Activated T-helper 17 cell treated with anti-CD3 and anti-CD28 coated beads, Interleukin-2, amount 50 U/mL, for 72 hours (primary cell): ENCODE results near the gene AHRR. TPM values are rescaled to one million over a fixed set of nuclear protein-coding genes. Genes with fewer than 3 reads are reported as not detected.
A peak's percentile ranks its signal among the peaks of the same experiment; 100 is the strongest.

Experiments used
- ATAC-seq: fragments of 150-1000 bp; cut with Tn5 transposase; replicated peaks from 2 replicates; pipeline ENCODE4 v1.10.0; 2021; ENCODE audit warnings: mild to moderate bottlenecking, moderate library complexity
- H3K27ac Mint-ChIP-seq: one replicate; pipeline ENCODE4 v1.8.0; 2022; ENCODE audit warnings: mixed read lengths
- H3K27me3 Mint-ChIP-seq: one replicate; pipeline ENCODE4 v1.8.0; 2022; ENCODE audit warnings: mixed read lengths
- H3K36me3 Mint-ChIP-seq: one replicate; pipeline ENCODE4 v1.8.0; 2022; ENCODE audit warnings: low read depth, mild to moderate bottlenecking, mixed read lengths
- H3K4me1 Mint-ChIP-seq: one replicate; pipeline ENCODE4 v1.8.0; 2022; ENCODE audit warnings: mixed read lengths
- H3K4me3 Mint-ChIP-seq: one replicate; pipeline ENCODE4 v1.8.0; 2022; ENCODE audit warnings: mild to moderate bottlenecking, mixed read lengths
- H3K9me3 Mint-ChIP-seq: one replicate; pipeline ENCODE4 v1.8.0; 2022; ENCODE audit warnings: mixed read lengths
- total RNA-seq, 2 donors: library from RNA; stranded (reverse); gene quantifications; one replicate each; pipeline ENCODE4 v1.2.3, GENCODE V29; 2022

Gene AHRR
- total RNA-seq, 2 donors from 2014 or later = 49.5 to 78.1 TPM

GRCh38 chr5:443239-444151 lies 122.0 kb downstream of the AHRR start:
- H3K27ac Mint-ChIP-seq = peak overlapping the region; percentile 93
- peak overlapping the region; percentile 91 for H3K4me3 Mint-ChIP-seq
- H3K4me1 Mint-ChIP-seq = peaks cover 26% of the 10 kb centered on the region
- H3K36me3 Mint-ChIP-seq = peaks cover 52% of the 10 kb centered on the region
- ATAC-seq = peak; percentile 33
- no peaks in the 10 kb centered on the region for H3K9me3 Mint-ChIP-seq
- no peaks in the 10 kb centered on the region for H3K27me3 Mint-ChIP-seq

- Mint-ChIP-seq H3K4me1 (peaks cover 30% of the 10 kb centered on the region), H3K9me3 (no peaks in the 10 kb centered on the region), H3K27me3 (no peaks in the 10 kb centered on the region), H3K27ac (peak overlapping the region; percentile 93), H3K36me3 (peaks cover 59% of the 10 kb centered on the region), H3K4me3 (peak overlapping the region; percentile 91)
- no peak for ATAC-seq
These were observed 122.7 kb downstream of the AHRR start for GRCh38 chr5:444226-444625.

- Mint-ChIP-seq H3K4me3 (no peak overlapping the region), H3K9me3 (no peaks in the 10 kb centered on the region), H3K36me3 (peaks cover 73% of the 10 kb centered on the region), H3K4me1 (peaks cover 35% of the 10 kb centered on the region), H3K27me3 (no peaks in the 10 kb centered on the region), H3K27ac (peak overlapping the region; percentile 38)
- ATAC-seq = no peak
These were observed 124.1 kb downstream of the AHRR start for GRCh38 chr5:445591-445990.

GRCh38 chr5:446066-446882 lies 124.8 kb downstream of the AHRR start:
- H3K36me3 Mint-ChIP-seq = peaks cover 80% of the 10 kb centered on the region

GRCh38 chr5:446883-447263 lies 125.4 kb downstream of the AHRR start:
- H3K27ac Mint-ChIP-seq = peak overlapping the region; percentile 52
- H3K9me3 Mint-ChIP-seq = peaks cover 5% of the 10 kb centered on the region
- H3K4me3 Mint-ChIP-seq = no peak overlapping the region
- no peak for ATAC-seq
- no peaks in the 10 kb centered on the region for H3K27me3 Mint-ChIP-seq
- H3K4me1 Mint-ChIP-seq = peaks cover 35% of the 10 kb centered on the region
- peaks cover 86% of the 10 kb centered on the region for H3K36me3 Mint-ChIP-seq

More at GRCh38 chr5:446066-446882, 124.8 kb downstream of the AHRR start:
- no peak for ATAC-seq
- no peaks in the 10 kb centered on the region for H3K9me3 Mint-ChIP-seq
- H3K4me3 Mint-ChIP-seq = no peak overlapping the region
- H3K27ac Mint-ChIP-seq = peak overlapping the region; percentile 52
- H3K4me1 Mint-ChIP-seq = peaks cover 35% of the 10 kb centered on the region
- no peaks in the 10 kb centered on the region for H3K27me3 Mint-ChIP-seq

GRCh38 chr5:447501-447900 lies 126.0 kb downstream of the AHRR start:
- Mint-ChIP-seq H3K4me3 (no peak overlapping the region), H3K4me1 (peaks cover 35% of the 10 kb centered on the region), H3K36me3 (peaks cover 89% of the 10 kb centered on the region), H3K9me3 (peaks cover 9% of the 10 kb centered on the region), H3K27me3 (no peaks in the 10 kb centered on the region), H3K27ac (no peak overlapping the region)
- no peak for ATAC-seq

- Mint-ChIP-seq H3K4me3 (no peak overlapping the region), H3K27me3 (no peaks in the 10 kb centered on the region), H3K36me3 (peaks cover 93% of the 10 kb centered on the region), H3K9me3 (peaks cover 9% of the 10 kb centered on the region), H3K27ac (peak overlapping the region; percentile 41), H3K4me1 (peaks cover 39% of the 10 kb centered on the region)
- no peak for ATAC-seq
These were observed 126.7 kb downstream of the AHRR start for GRCh38 chr5:448061-448765.

GRCh38 chr5:448766-449090 lies 127.2 kb downstream of the AHRR start:
- peaks cover 98% of the 10 kb centered on the region for H3K36me3 Mint-ChIP-seq
- H3K27ac Mint-ChIP-seq = peak overlapping the region; percentile 41
- no peak for ATAC-seq
- H3K27me3 Mint-ChIP-seq = no peaks in the 10 kb centered on the region
- H3K4me3 Mint-ChIP-seq = no peak overlapping the region
- peaks cover 9% of the 10 kb centered on the region for H3K9me3 Mint-ChIP-seq
- peaks cover 43% of the 10 kb centered on the region for H3K4me1 Mint-ChIP-seq

GRCh38 chr5:449151-449550 lies 127.6 kb downstream of the AHRR start:
- Mint-ChIP-seq H3K27ac (peak overlapping the region; percentile 41), H3K36me3 (peaks cover 100% of the 10 kb centered on the region), H3K4me1 (peaks cover 46% of the 10 kb centered on the region), H3K9me3 (peaks cover 9% of the 10 kb centered on the region), H3K4me3 (no peak overlapping the region), H3K27me3 (no peaks in the 10 kb centered on the region)
- ATAC-seq = no peak

GRCh38 chr5:451587-452458 lies 130.3 kb downstream of the AHRR start:
- ATAC-seq = no peak
- peaks cover 31% of the 10 kb centered on the region for H3K4me1 Mint-ChIP-seq
- no peak overlapping the region for H3K4me3 Mint-ChIP-seq

GRCh38 chr5:452978-453710 lies 131.6 kb downstream of the AHRR start:
- peak overlapping the region; percentile 9 for H3K4me3 Mint-ChIP-seq
- peaks cover 28% of the 10 kb centered on the region for H3K4me1 Mint-ChIP-seq
- H3K27ac Mint-ChIP-seq = peak overlapping the region; percentile 34
- H3K36me3 Mint-ChIP-seq = peaks cover 99% of the 10 kb centered on the region
- no peak for ATAC-seq
- H3K9me3 Mint-ChIP-seq = peaks cover 9% of the 10 kb centered on the region
- H3K27me3 Mint-ChIP-seq = no peaks in the 10 kb centered on the region

More at GRCh38 chr5:451587-452458, 130.3 kb downstream of the AHRR start:
- Mint-ChIP-seq H3K9me3 (peaks cover 9% of the 10 kb centered on the region), H3K27me3 (no peaks in the 10 kb centered on the region), H3K36me3 (peaks cover 100% of the 10 kb centered on the region), H3K27ac (peak overlapping the region; percentile 9)

GRCh38 chr5:453725-454481 lies 132.4 kb downstream of the AHRR start:
- Mint-ChIP-seq H3K27me3 (no peaks in the 10 kb centered on the region), H3K36me3 (peaks cover 99% of the 10 kb centered on the region), H3K4me3 (peak overlapping the region; percentile 9)

More at GRCh38 chr5:453725-454481, 132.4 kb downstream of the AHRR start:
- Mint-ChIP-seq H3K9me3 (peaks cover 9% of the 10 kb centered on the region), H3K27ac (peak overlapping the region; percentile 34), H3K4me1 (peaks cover 30% of the 10 kb centered on the region)
- no peak for ATAC-seq
